PC-3 (cell line): ENCODE results near the gene FAM184A. TPM values are rescaled to one million over a fixed set of nuclear protein-coding genes. Genes with fewer than 3 reads are reported as not detected.

ENCODE experiments used
- ATAC-seq: fragments of 200-7000 bp; cut with Tn5 transposase; 2 replicates; pipeline ENCODE4 v1.9.1; 2020; ENCODE audit warnings: mild to moderate bottlenecking, moderate library complexity
- BruUV-seq: library from RNA; stranded (reverse); fragments of 400-500 nt; replicated peaks from 2 replicates; lab custom pipeline; 2021; lab: Mats Ljungman, UMichigan
- CTCF ChIA-PET: fragments of 300-600 bp; sonication (Branson Sonifier 250); formaldehyde crosslinking; loops from one replicate; lab custom pipeline; 2022; ENCODE audit warnings: antibody characterized with exemption; lab: Charles Lee
- POLR2A ChIA-PET: fragments of 300-600 bp; sonication (Branson Sonifier 250); formaldehyde crosslinking; loops from one replicate; lab custom pipeline; 2022; ENCODE audit warnings: antibody characterized with exemption; ENCODE audit not compliant: unreplicated experiment; lab: Charles Lee
- DNase-seq: peaks from one replicate; pipeline ENCODE4 v3.0.0-alpha.2; 2015
- H2AFZ ChIP-seq: fragments of 300-600 bp; sonication (generic); 2 replicates; pipeline ENCODE4 v1.6.0; 2016; ENCODE audit warnings: antibody characterized with exemption, low read length
- H3F3A ChIP-seq: fragments of 300-600 bp; sonication (generic); one replicate; pipeline ENCODE4 v1.6.0; 2017; ENCODE audit warnings: antibody characterized with exemption, low read length, control low read depth, mild to moderate bottlenecking; ENCODE audit not compliant: unreplicated experiment
- H3K27ac ChIP-seq: fragments of 300-600 bp; sonication (generic); 2 replicates; pipeline ENCODE4 v1.5.1; 2016; ENCODE audit warnings: mild to moderate bottlenecking, low read length
- H3K27me3 ChIP-seq: fragments of 300-600 bp; sonication (generic); 2 replicates; pipeline ENCODE4 v1.6.1; 2016; ENCODE audit warnings: low read length, mixed read lengths
- H3K36me3 ChIP-seq: fragments of 300-600 bp; sonication (generic); 2 replicates; pipeline ENCODE4 v1.6.1; 2016; ENCODE audit warnings: low read depth, mixed run types, low read length, mixed read lengths
- H3K4me1 ChIP-seq: fragments of 300-600 bp; sonication (generic); 2 replicates; pipeline ENCODE4 v1.5.1; 2016; ENCODE audit warnings: low read length; ENCODE audit not compliant: insufficient read depth
- H3K4me2 ChIP-seq: fragments of 300-600 bp; sonication (generic); 2 replicates; pipeline ENCODE4 v1.6.0; 2016; ENCODE audit warnings: low read length
- H3K4me3 ChIP-seq: fragments of 300-600 bp; sonication (generic); 2 replicates; pipeline ENCODE4 v1.5.1; 2016; ENCODE audit warnings: mild to moderate bottlenecking, low read length, mixed read lengths
- H3K79me2 ChIP-seq: fragments of 300-600 bp; sonication (generic); 2 replicates; pipeline ENCODE4 v1.6.1; 2017; ENCODE audit warnings: low read length, mixed read lengths
- H3K9ac ChIP-seq: fragments of 300-600 bp; sonication (generic); 2 replicates; pipeline ENCODE4 v1.6.0; 2016; ENCODE audit warnings: mild to moderate bottlenecking, low read length
- H3K9me2 ChIP-seq: fragments of 300-600 bp; sonication (generic); replicated peaks from 2 replicates; pipeline ENCODE4 v1.6.1; 2016; ENCODE audit warnings: mixed run types, low read length, mixed read lengths
- H3K9me3 ChIP-seq: fragments of 300-600 bp; sonication (generic); 2 replicates; pipeline ENCODE4 v1.6.1; 2016; ENCODE audit warnings: low read length, mixed read lengths
- H4K20me1 ChIP-seq: fragments of 300-600 bp; sonication (generic); 2 replicates; pipeline ENCODE4 v1.6.1; 2016; ENCODE audit warnings: low read length, mixed read lengths
- CTCF ChIP-seq: fragments of 300-600 bp; sonication (generic); conservative IDR thresholded peaks from 2 replicates; pipeline ENCODE4 v1.5.1; 2017; ENCODE audit warnings: antibody characterized with exemption, low read depth, mild to moderate bottlenecking, low read length
- EZH2 ChIP-seq: fragments of 300-600 bp; sonication (generic); IDR thresholded peaks from one replicate; pipeline ENCODE4 v1.6.1; 2017; ENCODE audit warnings: antibody characterized with exemption, mild to moderate bottlenecking, low read length; ENCODE audit not compliant: unreplicated experiment
- EZH2phosphoT487 ChIP-seq: fragments of 300-600 bp; sonication (generic); IDR thresholded peaks from 2 replicates; pipeline ENCODE4 v1.6.1; 2018; ENCODE audit warnings: mild to moderate bottlenecking, antibody characterized with exemption, low read length, borderline replicate concordance
- intact Hi-C: fragments of 100-400 bp; cut with micrococcal nuclease; formaldehyde crosslinking; loops from 2 replicates; pipeline ENCODE4 v1.9.0; 2023
- total RNA-seq: library from RNA; depleted of rRNA; stranded (reverse); fragments of >200 nt; gene quantifications from 2 replicates; pipeline ENCODE4 v1.2.3, GENCODE V29; 2014

The FAM184A gene
- total RNA-seq, 1 experiment from 2014 or later, result 4.4 TPM

- no peak overlapping the region for H3K9ac ChIP-seq
- ATAC-seq, result no peak
- no peak for DNase-seq
Measured at GRCh38 chr6:119052987-119053386, 25.5 kb downstream of the FAM184A start.

GRCh38 chr6:119052292-119052889, 26.1 kb downstream of the FAM184A start:
- intact Hi-C loops, result no loop called here
- ATAC-seq (no peak), DNase-seq (no peak)
- H3K9me2 ChIP-seq, result no peaks in the 10 kb centered on the region
- no peak overlapping the region for H3K4me3 ChIP-seq
- no peaks in the 10 kb centered on the region for H3K9me3 ChIP-seq
- H3K36me3 ChIP-seq, result no peaks in the 10 kb centered on the region
- no TSS peak for BruUV-seq
- ChIA-PET CTCF (no interaction called here), POLR2A (no interaction called here)
- H3K4me2 ChIP-seq, result no peak overlapping the region
- H3K9ac ChIP-seq, result no peak overlapping the region
- no peak overlapping the region for H2AFZ ChIP-seq
- H3K4me1 ChIP-seq, result no peaks in the 10 kb centered on the region
- no peak overlapping the region for H3K27ac ChIP-seq
- no peak for TF ChIP-seq EZH2
- no peak for TF ChIP-seq EZH2phosphoT487
- no peak for TF ChIP-seq CTCF
- H4K20me1 ChIP-seq, result no peaks in the 10 kb centered on the region
- no peaks in the 10 kb centered on the region for H3K79me2 ChIP-seq
- H3K27me3 ChIP-seq, result no peaks in the 10 kb centered on the region
- no peaks in the 10 kb centered on the region for H3F3A ChIP-seq

More at GRCh38 chr6:119052987-119053386, 25.5 kb downstream of the FAM184A start:
- no peak overlapping the region for H3K4me3 ChIP-seq
- no peaks in the 10 kb centered on the region for H3K36me3 ChIP-seq
- no peaks in the 10 kb centered on the region for H3K9me3 ChIP-seq
- H4K20me1 ChIP-seq, result no peaks in the 10 kb centered on the region
- CTCF ChIA-PET, result no interaction called here
- no peaks in the 10 kb centered on the region for H3K79me2 ChIP-seq
- no TSS peak for BruUV-seq
- intact Hi-C loops, result no loop called here
- H3K9me2 ChIP-seq, result no peaks in the 10 kb centered on the region
- no peaks in the 10 kb centered on the region for H3K27me3 ChIP-seq
- POLR2A ChIA-PET, result no interaction called here
- H2AFZ ChIP-seq, result no peak overlapping the region
- no peak for TF ChIP-seq CTCF
- TF ChIP-seq EZH2phosphoT487, result no peak
- TF ChIP-seq EZH2, result no peak
- no peak overlapping the region for H3K27ac ChIP-seq
- H3F3A ChIP-seq, result no peaks in the 10 kb centered on the region
- H3K4me2 ChIP-seq, result no peak overlapping the region
- no peaks in the 10 kb centered on the region for H3K4me1 ChIP-seq

GRCh38 chr6:119044255-119044654, 34.2 kb downstream of the FAM184A start:
- H3K27ac ChIP-seq, result no peak overlapping the region
- intact Hi-C loops, result no loop called here
- CTCF ChIA-PET, result no interaction called here
- BruUV-seq, result no TSS peak
- H3K9me3 ChIP-seq, result no peaks in the 10 kb centered on the region
- no peaks in the 10 kb centered on the region for H3K27me3 ChIP-seq
- POLR2A ChIA-PET, result no interaction called here
- DNase-seq (no peak), ATAC-seq (no peak)
- H3K36me3 ChIP-seq, result no peaks in the 10 kb centered on the region
- H3F3A ChIP-seq, result no peaks in the 10 kb centered on the region
- no peak overlapping the region for H3K4me3 ChIP-seq
- H3K9me2 ChIP-seq, result no peaks in the 10 kb centered on the region
- H3K4me1 ChIP-seq, result no peaks in the 10 kb centered on the region
- H3K79me2 ChIP-seq, result no peaks in the 10 kb centered on the region
- H2AFZ ChIP-seq, result no peak overlapping the region
- no peaks in the 10 kb centered on the region for H4K20me1 ChIP-seq
- no peak for TF ChIP-seq EZH2phosphoT487
- H3K4me2 ChIP-seq, result no peak overlapping the region
- H3K9ac ChIP-seq, result no peak overlapping the region
